GM12874 (cell line): ENCODE results near the gene ERRFI1.

Experiments used
- TF ChIP-seq, protein P1 (sequence below): IDR thresholded peaks from 2 replicates; pipeline ENCODE4 v1.5.1; 2011; ENCODE audit warnings: low read depth, mild to moderate bottlenecking, control low read depth, low read length, moderate library complexity; ENCODE audit not compliant: insufficient read depth

ERRFI1 gene

DNA sequence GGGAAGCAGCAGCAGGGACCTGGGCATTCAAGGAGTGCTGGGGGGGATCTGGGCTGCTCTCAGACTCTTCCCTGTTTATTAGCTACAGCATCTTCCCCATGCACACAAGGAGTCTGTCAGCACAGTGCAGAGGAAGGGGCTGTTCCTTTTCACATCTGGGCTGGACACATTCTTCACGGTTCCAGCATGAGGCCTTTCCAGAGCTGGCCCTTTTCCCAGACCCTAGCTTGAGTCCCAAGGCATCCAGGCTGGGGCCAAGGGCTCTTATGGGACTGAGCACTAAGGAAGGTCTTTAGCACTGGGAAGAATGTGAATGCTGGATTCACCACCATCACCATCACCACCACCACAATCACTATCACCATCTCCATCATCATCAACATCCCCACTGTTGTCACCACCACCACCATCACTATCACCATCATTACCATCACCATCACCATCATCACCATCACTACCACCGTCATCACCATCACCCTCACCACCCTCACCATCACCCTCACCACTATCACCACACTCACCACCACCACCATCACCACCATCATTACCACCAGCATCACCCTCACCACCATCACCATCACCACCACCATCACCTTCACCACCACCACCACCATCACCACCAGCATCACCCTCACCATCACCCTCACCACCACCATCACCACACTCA is 36.2 kb downstream of the ERRFI1 start:
- TF ChIP-seq, protein P1, sequence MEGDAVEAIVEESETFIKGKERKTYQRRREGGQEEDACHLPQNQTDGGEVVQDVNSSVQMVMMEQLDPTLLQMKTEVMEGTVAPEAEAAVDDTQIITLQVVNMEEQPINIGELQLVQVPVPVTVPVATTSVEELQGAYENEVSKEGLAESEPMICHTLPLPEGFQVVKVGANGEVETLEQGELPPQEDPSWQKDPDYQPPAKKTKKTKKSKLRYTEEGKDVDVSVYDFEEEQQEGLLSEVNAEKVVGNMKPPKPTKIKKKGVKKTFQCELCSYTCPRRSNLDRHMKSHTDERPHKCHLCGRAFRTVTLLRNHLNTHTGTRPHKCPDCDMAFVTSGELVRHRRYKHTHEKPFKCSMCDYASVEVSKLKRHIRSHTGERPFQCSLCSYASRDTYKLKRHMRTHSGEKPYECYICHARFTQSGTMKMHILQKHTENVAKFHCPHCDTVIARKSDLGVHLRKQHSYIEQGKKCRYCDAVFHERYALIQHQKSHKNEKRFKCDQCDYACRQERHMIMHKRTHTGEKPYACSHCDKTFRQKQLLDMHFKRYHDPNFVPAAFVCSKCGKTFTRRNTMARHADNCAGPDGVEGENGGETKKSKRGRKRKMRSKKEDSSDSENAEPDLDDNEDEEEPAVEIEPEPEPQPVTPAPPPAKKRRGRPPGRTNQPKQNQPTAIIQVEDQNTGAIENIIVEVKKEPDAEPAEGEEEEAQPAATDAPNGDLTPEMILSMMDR = no peak

DNA sequence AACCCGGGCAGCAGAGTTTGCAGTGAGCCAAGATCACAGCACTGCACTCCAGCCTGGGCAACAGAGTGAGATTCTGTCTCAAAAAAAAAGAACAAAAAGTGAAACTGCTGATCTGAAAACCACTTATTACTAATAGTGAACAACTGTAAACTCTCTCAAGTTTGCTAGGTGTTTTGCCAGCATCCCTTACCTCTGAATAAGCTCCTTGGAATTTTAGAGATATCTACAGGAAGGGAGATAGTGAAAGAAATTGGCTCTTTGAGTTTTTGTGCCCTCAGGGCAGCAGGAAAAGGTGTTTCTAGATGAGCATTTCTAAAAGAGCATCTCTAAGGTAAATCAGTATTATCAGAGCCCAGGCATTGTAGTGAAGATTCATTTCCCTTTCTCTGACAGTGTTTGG is 37.5 kb downstream of the ERRFI1 start:
- TF ChIP-seq, protein P1 = no peak

DNA sequence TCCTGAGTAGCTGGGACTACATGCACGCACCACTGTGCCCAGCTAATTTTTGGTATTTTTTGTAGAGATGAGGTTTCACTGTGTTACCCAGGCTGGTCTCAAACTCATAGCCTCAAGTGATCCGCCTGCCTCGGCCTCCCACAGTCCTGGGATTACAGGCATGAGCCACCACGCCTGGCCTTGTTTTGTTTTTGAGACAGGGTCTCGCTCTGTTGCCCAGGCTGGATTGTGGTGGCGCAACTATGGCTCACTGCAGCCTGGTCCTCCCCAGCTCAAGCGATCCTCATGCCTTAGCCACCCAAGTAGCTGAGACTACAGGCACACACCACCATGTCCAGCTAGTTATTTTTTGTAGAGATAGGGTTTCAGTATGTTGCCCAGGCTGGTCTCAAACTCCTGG is 38.6 kb downstream of the ERRFI1 start:
- TF ChIP-seq, protein P1 = no peak

DNA sequence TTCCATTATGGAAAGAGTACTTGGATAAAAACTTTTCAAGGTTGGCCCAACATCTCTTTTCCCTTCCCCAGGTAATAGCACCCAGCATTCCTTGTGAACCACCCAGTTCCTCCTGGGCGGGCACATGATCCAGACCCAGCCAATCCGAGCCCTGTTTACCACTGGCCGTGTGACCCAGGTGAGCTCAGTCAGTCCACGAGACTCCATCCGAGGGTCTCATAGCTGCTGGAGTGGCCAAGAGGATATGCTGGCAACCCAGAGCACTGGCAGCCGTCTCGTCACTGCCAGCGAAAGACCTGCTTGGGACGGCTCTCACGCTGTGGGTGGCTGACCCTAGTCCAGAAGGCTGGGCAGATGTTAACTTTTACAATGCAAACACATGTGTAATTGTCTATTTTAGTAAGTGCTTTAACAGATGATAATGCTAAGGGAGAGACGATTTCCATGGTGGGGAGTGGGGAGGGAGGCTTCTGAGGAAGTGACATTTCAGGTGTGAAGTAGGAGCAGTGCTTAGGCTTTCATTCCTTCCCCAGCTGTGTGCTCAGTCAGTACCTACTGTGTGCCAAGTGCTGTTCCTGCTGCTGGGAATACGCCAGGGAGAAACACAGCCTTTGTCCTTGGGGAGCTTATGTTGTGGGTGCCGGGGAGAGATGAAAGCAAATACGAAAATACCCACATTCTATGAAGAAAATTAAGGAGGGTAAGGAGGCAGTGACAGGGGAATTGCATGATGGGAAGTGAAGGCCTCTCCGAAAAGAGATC is 40.1 kb downstream of the ERRFI1 start:
- TF ChIP-seq, protein P1 = no peak

DNA sequence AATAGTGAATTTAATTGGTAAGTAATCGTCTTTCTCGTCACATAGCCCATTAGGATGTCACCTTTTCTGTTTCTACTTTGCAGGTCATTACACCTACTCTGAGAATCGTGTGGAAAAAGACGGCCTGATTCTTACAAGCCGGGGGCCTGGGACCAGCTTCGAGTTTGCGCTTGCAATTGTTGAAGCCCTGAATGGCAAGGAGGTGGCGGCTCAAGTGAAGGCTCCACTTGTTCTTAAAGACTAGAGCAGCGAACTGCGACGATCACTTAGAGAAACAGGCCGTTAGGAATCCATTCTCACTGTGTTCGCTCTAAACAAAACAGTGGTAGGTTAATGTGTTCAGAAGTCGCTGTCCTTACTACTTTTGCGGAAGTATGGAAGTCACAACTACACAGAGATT is 41.3 kb downstream of the ERRFI1 start:
- TF ChIP-seq, protein P1 = no peak

DNA sequence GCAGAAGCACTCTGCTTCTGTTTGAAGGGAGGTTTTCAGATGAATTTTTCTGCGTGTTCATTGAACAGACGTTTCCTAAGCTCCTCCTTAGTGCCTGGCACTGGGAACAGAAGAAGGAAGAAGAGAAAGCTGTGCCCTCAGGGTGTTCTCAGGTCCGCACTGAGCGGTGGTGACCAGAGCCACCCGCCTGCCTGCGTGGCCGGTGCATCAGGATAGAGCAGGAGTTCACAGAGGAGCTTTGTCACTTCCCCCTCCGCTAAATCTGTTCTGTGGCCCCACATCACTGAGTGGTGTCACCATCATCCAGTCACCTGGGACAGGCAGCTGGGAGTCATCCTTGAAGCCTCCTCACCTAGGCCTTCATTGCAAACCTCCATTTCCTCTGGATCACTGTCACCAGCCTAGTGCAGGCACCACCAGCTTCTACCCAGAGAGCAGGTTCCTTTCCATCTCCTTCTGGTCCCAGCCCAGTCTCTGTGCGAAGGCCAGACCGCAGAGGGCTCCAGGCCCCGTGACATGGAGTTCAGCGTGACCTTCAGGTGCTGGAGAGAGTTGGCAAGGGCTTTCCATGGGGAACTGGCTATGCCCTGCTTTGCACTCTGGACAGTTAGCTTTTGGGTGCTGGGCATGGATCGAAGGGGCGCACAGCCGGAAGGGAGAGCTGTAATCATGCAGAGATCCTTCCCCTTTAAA is 42.9 kb downstream of the ERRFI1 start:
- TF ChIP-seq, protein P1 = no peak

DNA sequence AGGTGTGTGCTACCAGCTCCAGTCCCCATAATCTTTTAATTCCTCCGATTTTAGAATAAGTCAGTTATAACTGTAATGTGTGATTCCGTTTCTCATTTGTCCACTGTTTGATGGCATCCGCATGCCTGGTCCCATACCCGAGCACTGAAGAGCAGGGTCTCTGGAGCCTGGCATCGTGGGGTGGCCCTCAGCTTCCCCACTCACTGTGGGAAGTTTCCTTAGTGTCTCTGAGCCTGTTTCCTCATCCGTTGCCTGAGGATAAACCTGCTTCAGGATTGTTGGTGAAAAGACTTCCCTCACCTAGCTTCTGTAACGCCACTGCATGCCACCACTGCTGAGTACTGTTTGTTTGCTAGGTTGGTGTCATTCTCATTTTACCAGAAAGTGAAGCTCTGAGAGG is 45.1 kb downstream of the ERRFI1 start:
- TF ChIP-seq, protein P1 = no peak
